Measurements from ENCODE around the gene KRTAP10-11.

DNA sequence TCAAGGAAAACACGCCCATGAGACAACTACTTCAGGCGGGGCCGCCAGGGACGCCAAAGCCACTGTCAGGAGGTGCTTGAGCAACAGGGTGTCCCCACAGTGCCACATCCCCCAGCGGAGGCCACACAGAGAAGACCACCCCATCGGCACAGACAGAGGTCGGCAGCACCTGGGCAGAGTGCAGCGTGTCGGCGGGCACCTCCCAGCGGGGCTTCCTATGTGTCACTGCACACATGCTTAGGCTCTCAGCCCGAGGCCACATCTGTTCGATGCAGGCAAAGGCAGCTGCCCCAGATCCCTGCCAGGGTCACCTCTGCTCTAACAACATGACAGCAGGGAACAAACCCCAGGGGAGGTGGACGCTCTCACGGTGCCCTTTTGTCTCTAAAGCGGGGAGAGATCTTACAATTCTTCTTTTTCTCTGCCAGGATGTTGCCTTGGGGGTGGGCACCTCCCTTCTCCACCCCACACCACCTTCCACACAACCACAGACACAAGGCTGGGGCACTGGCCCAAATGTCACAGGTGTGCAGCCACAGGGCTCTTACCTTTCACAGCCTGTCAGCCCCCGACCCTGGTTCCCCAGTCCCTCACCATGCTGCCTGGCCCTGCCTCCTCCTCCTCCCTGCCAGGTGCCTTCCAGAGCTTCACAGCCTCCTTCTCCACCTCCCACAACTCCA, 30.2 kb upstream of the KRTAP10-11 start:
- TF ChIP-seq, protein P1, sequence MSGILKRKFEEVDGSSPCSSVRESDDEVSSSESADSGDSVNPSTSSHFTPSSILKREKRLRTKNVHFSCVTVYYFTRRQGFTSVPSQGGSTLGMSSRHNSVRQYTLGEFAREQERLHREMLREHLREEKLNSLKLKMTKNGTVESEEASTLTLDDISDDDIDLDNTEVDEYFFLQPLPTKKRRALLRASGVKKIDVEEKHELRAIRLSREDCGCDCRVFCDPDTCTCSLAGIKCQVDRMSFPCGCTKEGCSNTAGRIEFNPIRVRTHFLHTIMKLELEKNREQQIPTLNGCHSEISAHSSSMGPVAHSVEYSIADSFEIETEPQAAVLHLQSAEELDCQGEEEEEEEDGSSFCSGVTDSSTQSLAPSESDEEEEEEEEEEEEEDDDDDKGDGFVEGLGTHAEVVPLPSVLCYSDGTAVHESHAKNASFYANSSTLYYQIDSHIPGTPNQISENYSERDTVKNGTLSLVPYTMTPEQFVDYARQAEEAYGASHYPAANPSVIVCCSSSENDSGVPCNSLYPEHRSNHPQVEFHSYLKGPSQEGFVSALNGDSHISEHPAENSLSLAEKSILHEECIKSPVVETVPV (CRISPR knock-in tag; IDR thresholded peaks at IDR 0.05), result no peak
- TF ChIP-seq, protein P2, sequence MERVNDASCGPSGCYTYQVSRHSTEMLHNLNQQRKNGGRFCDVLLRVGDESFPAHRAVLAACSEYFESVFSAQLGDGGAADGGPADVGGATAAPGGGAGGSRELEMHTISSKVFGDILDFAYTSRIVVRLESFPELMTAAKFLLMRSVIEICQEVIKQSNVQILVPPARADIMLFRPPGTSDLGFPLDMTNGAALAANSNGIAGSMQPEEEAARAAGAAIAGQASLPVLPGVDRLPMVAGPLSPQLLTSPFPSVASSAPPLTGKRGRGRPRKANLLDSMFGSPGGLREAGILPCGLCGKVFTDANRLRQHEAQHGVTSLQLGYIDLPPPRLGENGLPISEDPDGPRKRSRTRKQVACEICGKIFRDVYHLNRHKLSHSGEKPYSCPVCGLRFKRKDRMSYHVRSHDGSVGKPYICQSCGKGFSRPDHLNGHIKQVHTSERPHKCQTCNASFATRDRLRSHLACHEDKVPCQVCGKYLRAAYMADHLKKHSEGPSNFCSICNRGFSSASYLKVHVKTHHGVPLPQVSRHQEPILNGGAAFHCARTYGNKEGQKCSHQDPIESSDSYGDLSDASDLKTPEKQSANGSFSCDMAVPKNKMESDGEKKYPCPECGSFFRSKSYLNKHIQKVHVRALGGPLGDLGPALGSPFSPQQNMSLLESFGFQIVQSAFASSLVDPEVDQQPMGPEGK (CRISPR knock-in tag; IDR thresholded peaks at IDR 0.05; ENCODE audit: borderline replicate concordance), result no peak
- TF ChIP-seq ZNF565 (CRISPR knock-in tag; conservative IDR thresholded peaks at IDR 0.05; ENCODE audit: low read depth) (no peak), ZNF8 (CRISPR knock-in tag; IDR thresholded peaks at IDR 0.05) (no peak), RARB (CRISPR knock-in tag; IDR thresholded peaks at IDR 0.05) (no peak), ZFP3 (CRISPR knock-in tag; IDR thresholded peaks at IDR 0.05) (no peak)
- TF ChIP-seq, protein P3, sequence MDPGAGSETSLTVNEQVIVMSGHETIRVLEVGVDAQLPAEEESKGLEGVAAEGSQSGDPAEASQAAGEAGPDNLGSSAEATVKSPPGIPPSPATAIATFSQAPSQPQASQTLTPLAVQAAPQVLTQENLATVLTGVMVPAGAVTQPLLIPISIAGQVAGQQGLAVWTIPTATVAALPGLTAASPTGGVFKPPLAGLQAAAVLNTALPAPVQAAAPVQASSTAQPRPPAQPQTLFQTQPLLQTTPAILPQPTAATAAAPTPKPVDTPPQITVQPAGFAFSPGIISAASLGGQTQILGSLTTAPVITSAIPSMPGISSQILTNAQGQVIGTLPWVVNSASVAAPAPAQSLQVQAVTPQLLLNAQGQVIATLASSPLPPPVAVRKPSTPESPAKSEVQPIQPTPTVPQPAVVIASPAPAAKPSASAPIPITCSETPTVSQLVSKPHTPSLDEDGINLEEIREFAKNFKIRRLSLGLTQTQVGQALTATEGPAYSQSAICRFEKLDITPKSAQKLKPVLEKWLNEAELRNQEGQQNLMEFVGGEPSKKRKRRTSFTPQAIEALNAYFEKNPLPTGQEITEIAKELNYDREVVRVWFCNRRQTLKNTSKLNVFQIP (CRISPR knock-in tag; IDR thresholded peaks at IDR 0.05; ENCODE audit: borderline replicate concordance, low read depth), result no peak

Data from SK-N-SH treated with all-trans-retinoic acid at 6 μM for 48 hours (cell line).